VCaP (cell line): ENCODE data around the gene CPN2.

Experiments
- H3K27ac ChIP-seq: fragments of 450-650 bp; 2 replicates; pipeline ENCODE4 v1.5.1; 2017
- TF ChIP-seq, protein P1 (sequence below): fragments of 450-650 bp; conservative IDR thresholded peaks from 2 replicates; pipeline ENCODE4 v1.5.1; 2017; ENCODE audit warnings: mild to moderate bottlenecking, moderate library complexity

CPN2 gene

DNA sequence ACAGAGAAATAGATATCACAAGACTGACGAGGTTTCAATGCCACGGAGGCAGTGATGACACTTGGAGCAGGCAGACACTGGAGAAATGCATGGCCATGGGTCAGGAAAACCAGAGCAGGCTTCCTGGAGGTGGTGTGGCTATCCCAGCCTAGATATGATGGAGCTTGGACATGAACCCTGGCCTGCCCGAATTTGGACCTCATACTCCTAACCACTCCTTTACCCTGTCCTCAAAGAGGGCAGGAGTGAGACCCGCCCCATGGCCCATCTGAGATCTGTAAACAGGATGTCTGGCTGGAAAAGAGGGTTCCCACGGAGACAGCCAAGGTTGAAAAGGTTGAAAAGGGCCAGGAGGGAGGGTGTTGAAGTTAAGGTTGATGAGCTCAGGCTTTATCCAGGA, 31.0 kb downstream of the CPN2 start:
- H3K27ac ChIP-seq: no peak overlapping the region
- TF ChIP-seq, protein P1, sequence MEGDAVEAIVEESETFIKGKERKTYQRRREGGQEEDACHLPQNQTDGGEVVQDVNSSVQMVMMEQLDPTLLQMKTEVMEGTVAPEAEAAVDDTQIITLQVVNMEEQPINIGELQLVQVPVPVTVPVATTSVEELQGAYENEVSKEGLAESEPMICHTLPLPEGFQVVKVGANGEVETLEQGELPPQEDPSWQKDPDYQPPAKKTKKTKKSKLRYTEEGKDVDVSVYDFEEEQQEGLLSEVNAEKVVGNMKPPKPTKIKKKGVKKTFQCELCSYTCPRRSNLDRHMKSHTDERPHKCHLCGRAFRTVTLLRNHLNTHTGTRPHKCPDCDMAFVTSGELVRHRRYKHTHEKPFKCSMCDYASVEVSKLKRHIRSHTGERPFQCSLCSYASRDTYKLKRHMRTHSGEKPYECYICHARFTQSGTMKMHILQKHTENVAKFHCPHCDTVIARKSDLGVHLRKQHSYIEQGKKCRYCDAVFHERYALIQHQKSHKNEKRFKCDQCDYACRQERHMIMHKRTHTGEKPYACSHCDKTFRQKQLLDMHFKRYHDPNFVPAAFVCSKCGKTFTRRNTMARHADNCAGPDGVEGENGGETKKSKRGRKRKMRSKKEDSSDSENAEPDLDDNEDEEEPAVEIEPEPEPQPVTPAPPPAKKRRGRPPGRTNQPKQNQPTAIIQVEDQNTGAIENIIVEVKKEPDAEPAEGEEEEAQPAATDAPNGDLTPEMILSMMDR: no peak

DNA sequence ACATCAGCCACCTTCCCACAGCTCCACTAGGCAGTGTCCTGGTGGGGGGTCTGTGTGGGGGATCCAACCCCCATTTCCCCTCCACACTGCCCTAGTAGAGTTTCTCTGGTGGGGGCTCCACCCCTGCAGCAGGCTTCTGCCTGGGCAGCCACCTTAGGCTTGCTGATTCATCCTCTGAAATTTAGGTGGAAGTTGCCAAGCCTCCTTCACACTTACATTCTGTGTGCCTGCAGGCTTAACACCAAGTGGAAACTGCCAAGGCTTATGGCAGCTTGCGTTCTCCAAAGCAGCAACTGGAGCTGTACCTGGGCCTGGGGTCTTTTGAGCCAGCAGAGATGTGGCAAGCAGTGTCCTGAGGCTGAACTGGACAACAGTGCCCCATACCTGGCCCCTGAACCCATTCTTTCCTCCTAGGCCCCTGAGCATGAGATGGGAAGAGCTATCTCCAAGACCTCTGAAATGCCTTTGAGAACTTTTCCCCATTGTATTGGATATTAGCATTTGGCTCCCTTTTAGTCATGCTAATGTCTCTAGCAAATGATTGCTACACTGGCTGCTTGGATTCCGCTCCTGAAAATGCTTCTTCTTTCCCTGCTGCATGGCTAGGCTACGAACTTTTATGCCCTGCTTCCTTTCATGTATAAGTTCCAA, 32.5 kb downstream of the CPN2 start:
- H3K27ac ChIP-seq: no peak overlapping the region
- TF ChIP-seq, protein P1: no peak

DNA sequence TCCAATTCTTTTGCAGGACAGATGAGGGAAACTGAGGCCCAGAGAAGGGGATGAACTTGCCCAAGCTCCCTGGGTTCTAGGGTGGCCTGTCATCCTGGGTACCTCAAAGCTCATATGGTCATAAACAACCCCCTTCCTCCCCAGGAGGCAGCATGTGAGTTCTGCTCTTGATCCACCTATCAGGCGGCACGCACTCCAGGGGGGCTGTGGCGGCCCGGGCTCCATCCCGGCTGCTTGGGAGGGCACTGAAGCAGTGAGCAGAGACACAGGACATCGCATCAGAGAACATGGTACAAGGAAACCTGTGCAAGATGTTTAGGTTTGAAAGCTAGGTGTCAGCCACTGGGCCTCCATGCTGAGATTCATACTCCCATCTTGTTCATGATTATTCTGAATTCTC, 34.2 kb downstream of the CPN2 start:
- no peak overlapping the region for H3K27ac ChIP-seq
- TF ChIP-seq, protein P1: no peak

DNA sequence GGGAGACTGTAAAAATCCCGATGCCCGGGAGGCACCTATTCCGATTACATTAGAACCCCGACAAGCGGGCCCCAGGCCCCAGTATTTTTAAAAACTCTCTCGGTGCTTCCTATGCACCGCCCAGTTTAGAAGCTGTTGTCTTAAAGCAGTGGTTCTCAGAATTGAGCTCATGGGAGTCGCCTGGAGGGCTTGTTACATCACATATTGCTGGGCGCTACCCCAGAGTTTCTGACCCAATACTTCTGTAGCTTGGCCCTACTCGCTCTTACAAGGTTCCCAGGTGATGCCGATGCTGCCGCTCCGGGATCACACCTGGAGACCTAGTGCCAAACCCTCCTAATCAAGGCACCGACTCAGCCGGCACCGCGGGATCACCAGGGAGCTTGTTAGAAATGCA, 35.2 kb downstream of the CPN2 start:
- peak overlapping the region; percentile 66; the same call in 1 of the 2 replicates for H3K27ac ChIP-seq
- TF ChIP-seq, protein P1: peak; percentile 69

DNA sequence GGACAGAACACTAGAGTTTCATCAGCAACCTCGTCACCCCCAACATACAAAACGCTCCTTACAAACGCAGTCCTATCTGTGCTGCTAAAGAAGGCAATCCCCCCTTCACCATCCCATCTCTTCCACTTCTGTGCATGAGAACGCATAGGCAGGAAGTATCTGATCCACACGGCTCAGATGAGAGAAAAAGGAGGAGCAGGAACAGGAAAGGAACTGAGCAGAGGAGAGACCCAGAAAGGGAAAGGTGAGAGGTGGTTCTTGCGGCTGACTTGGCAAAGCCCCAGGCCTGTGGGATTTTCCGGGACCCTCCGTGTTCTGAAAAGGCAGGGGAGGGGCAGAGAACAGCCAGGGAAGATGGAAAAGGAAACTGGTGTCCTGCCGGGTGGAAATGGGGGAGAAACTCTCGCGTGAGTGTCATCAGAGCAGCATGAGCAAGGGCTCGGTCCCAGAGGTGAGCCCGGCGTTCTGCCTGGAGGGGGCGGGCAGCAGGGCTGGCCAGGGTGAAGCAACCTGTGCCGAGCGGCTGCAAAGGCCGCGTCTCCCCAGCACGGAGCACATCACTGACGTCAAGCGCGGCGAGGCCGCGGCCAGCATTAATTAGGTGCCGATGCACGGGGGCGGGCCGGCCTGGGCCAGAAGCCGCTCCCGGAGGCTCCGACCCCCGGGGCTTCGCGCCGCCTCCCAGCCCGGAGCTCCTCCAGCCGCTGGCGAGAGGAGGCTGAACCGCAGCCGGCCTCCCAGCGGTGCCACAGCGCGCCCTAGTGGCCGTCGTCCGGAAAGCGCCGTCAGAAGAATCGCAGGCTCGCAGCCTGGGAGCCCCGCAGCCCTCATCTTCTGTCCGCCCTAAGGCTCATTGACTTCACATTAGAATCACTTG, 35.8 kb downstream of the CPN2 start:
- TF ChIP-seq, protein P1: peak; percentile 95
- H3K27ac ChIP-seq: peak overlapping the region; percentile 66; the same call in 1 of the 2 replicates

DNA sequence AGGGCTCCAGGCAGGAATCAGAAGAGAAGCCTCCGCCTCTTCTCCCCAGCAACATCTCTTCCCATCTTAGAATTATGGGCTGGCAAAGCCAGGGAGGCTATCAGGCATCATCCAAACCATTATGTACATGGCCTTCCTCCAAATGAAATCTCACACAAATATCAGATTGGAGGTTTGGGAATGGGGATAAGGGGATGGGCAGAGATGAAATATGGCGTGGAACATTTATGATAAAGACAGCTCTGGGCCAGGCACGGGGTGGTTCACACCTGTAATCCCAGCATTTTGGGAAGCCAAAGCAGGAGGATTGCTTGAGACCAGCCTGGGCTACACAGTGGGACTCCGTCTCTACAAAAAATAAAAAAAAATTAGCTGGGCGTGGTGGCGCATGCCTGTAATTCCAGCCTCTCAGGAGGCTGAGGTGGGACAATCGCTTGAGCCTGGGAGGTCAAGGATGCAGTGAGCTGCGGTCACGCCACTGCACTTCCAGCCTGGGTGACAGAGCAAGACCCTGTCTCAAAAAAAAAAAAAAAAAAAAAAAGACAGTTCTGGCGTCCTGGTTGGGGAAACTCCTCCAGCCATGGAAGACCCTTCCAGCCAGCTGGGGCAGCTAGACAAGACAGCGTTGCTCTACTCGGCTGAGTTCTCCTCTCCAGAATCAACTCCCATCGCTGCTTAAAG, 36.6 kb downstream of the CPN2 start:
- peak overlapping the region; percentile 65; the same call in 1 of the 2 replicates for H3K27ac ChIP-seq
- TF ChIP-seq, protein P1: no peak
